SK-N-SH (cell line): ENCODE data around the gene FUNDC2. TPM values are rescaled to one million over a fixed set of nuclear protein-coding genes. Genes with fewer than 3 reads are reported as not detected.

ENCODE experiments used
- CTCF ChIA-PET: fragments of 300-600, 350-600 bp; formaldehyde crosslinking; extraction: SDS; loops from one replicate; lab custom pipeline; 2021; lab: Yijun Ruan, JAX
- POLR2A ChIA-PET: fragments of 350-600 bp; sonication (Branson Sonifier 250); formaldehyde crosslinking; extraction: SDS; loops from one replicate; lab custom pipeline; 2020; ENCODE audit warnings: antibody characterized with exemption, inconsistent platforms; lab: Yijun Ruan, JAX
- DNase-seq: peaks from one replicate; pipeline ENCODE4 v3.0.0; 2012
- H2AFZ ChIP-seq: fragments of 200-600 bp; sonication (generic); 2 replicates; pipeline ENCODE4 v1.8.1; 2016; ENCODE audit warnings: antibody characterized with exemption, mild to moderate bottlenecking, low read depth
- H3F3A ChIP-seq: fragments of 200-600 bp; sonication (generic); replicated peaks from 2 replicates; pipeline ENCODE3; 2016; ENCODE audit warnings: antibody characterized with exemption, mild to moderate bottlenecking; ENCODE audit not compliant: insufficient read depth
- H3K27ac ChIP-seq, 2 experiments: fragments of 200-500 bp in 1 of 2; fragments of 200-600 bp in 1 of 2; sonication (Bioruptor generic) in 1 of 2; sonication (generic), shearing (Covaris generic) in 1 of 2; 2 replicates each; pipeline versions ENCODE4 v1.5.1 to v1.6.1; 2014 to 2016; ENCODE audit warnings: low read depth in 2 of 2, inconsistent platforms in 1 of 2, low read length in 1 of 2, mild to moderate bottlenecking in 1 of 2, mixed read lengths in 1 of 2
- H3K27me3 ChIP-seq: fragments of 200-600 bp; sonication (generic), shearing (Covaris generic); 2 replicates; pipeline ENCODE4 v1.6.1; 2016; ENCODE audit warnings: mixed run types; ENCODE audit not compliant: insufficient read depth
- H3K36me3 ChIP-seq, 2 experiments: fragments of 200-500 bp in 1 of 2; fragments of 200-600 bp in 1 of 2; sonication (Bioruptor generic) in 1 of 2; sonication (generic) in 1 of 2; replicated peaks in 1 of 2; 2 replicates each; pipeline versions ENCODE3 to v1.5.1; 2014 to 2016; ENCODE audit warnings: low read length in 1 of 2, mild to moderate bottlenecking in 1 of 2; ENCODE audit not compliant: insufficient read depth in 2 of 2, control insufficient read depth in 1 of 2
- H3K4me1 ChIP-seq, 2 experiments: fragments of 200-500 bp in 1 of 2; fragments of 200-600 bp in 1 of 2; sonication (Bioruptor generic) in 1 of 2; sonication (generic), shearing (Covaris generic) in 1 of 2; 2 replicates each; pipeline versions ENCODE4 v1.5.1 to v1.6.1; 2014 to 2016; ENCODE audit warnings: low read depth in 1 of 2, low read length in 1 of 2, mixed run types in 1 of 2; ENCODE audit not compliant: insufficient read depth in 2 of 2, control insufficient read depth in 1 of 2
- H3K4me2 ChIP-seq: fragments of 200-600 bp; sonication (generic), shearing (Covaris generic); 2 replicates; pipeline ENCODE4 v1.6.1; 2017; ENCODE audit warnings: mixed run types
- H3K4me3 ChIP-seq, 2 experiments: fragments of 200-500 bp in 1 of 2; fragments of 200-600 bp in 1 of 2; sonication (Bioruptor generic) in 1 of 2; sonication (generic), shearing (Covaris generic) in 1 of 2; 2 replicates each; pipeline versions ENCODE4 v1.5.1 to v1.8.1; 2014 to 2016; ENCODE audit warnings: low read depth in 2 of 2, inconsistent platforms in 1 of 2, low read length in 1 of 2, mild to moderate bottlenecking in 1 of 2, mixed read lengths in 1 of 2, moderate library complexity in 1 of 2
- H3K79me2 ChIP-seq: fragments of 200-600 bp; sonication (generic); 2 replicates; pipeline ENCODE4 v1.8.1; 2017; ENCODE audit warnings: mild to moderate bottlenecking; ENCODE audit not compliant: insufficient read depth
- H3K9ac ChIP-seq: fragments of 200-600 bp; sonication (generic); 2 replicates; pipeline ENCODE4 v1.6.1; 2017; ENCODE audit warnings: mixed run types
- H3K9me2 ChIP-seq: fragments of 200-600 bp; sonication (generic); 2 replicates; pipeline ENCODE4 v1.6.1; 2017; ENCODE audit warnings: mixed run types
- H3K9me3 ChIP-seq: fragments of 200-600 bp; sonication (generic); 2 replicates; pipeline ENCODE4 v1.6.1; 2017; ENCODE audit warnings: mixed run types, mild to moderate bottlenecking, moderate library complexity
- H4K20me1 ChIP-seq: fragments of 200-600 bp; sonication (generic); 2 replicates; pipeline ENCODE4 v1.6.1; 2017; ENCODE audit warnings: mild to moderate bottlenecking, mixed run types; ENCODE audit not compliant: insufficient read depth
- CHD2 ChIP-seq: fragments of 150-350 bp; IDR thresholded peaks from 2 replicates; pipeline ENCODE4 v1.6.1; 2018; ENCODE audit warnings: low read length; ENCODE audit not compliant: partially characterized antibody
- CTCF ChIP-seq: fragments of 200-600 bp; sonication (generic); IDR thresholded peaks from 2 replicates; pipeline ENCODE4 v1.6.1; 2017; ENCODE audit warnings: antibody characterized with exemption, mild to moderate bottlenecking, moderate library complexity
- ELF1 ChIP-seq: IDR thresholded peaks from 2 replicates; pipeline ENCODE4 v1.4.0; 2012
- FOXJ3 ChIP-seq: sonication (generic); formaldehyde crosslinking; IDR thresholded peaks from 2 replicates; pipeline ENCODE4 v1.5.1; 2020; ENCODE audit warnings: mild to moderate bottlenecking, missing genetic modification reagents
- MEF2A ChIP-seq: IDR thresholded peaks from 2 replicates; pipeline ENCODE4 v1.4.0; 2012; ENCODE audit warnings: low read depth, borderline replicate concordance
- RCOR1 ChIP-seq: fragments of 150-350 bp; IDR thresholded peaks from 2 replicates; pipeline ENCODE4 v1.6.1; 2017; ENCODE audit warnings: antibody characterized with exemption, low read length
- SIN3A ChIP-seq: IDR thresholded peaks from 2 replicates; pipeline ENCODE4 v1.6.1; 2012; ENCODE audit warnings: low read depth, mild to moderate bottlenecking, low read length, moderate library complexity, borderline replicate concordance
- SMC3 ChIP-seq: IDR thresholded peaks from 2 replicates; pipeline ENCODE4 v1.6.1; 2012; ENCODE audit warnings: low read depth, low read length, improper control_type of control experiment
- TAF1 ChIP-seq: IDR thresholded peaks from 2 replicates; pipeline ENCODE4 v1.6.1; 2012; ENCODE audit warnings: low read depth, mild to moderate bottlenecking, low read length, moderate library complexity, borderline replicate concordance
- WGBS: methylation state at CpG from one replicate; pipeline ENCODE4 v1.1.6; 2017; ENCODE audit warnings: low lambda C conversion rate; 5-methylcytosine and 5-hydroxymethylcytosine counted together
- polyA plus RNA-seq, 3 experiments: library from polyadenylated mRNA; depleted of rRNA; stranded (reverse); fragments of >200 nt; gene quantifications; 2 replicates each; pipeline ENCODE4 v1.2.3, GENCODE V29; 2012
- TF ChIP-seq, protein P1 (sequence below): IDR thresholded peaks from 2 replicates; pipeline ENCODE4 v1.4.0; 2012; ENCODE audit warnings: low read depth
- TF ChIP-seq, protein P2 (sequence below): IDR thresholded peaks from 2 replicates; pipeline ENCODE4 v1.4.0; 2012; ENCODE audit warnings: low read depth, borderline replicate concordance
- TF ChIP-seq, protein P3 (sequence below): IDR thresholded peaks from 2 replicates; pipeline ENCODE4 v1.6.1; 2012; ENCODE audit warnings: mild to moderate bottlenecking, low read depth, low read length, moderate library complexity

FUNDC2 gene
- polyA plus RNA-seq, 1 of the 3 experiments (the other 2 are of a cell fraction) = 55.9 TPM

DNA sequence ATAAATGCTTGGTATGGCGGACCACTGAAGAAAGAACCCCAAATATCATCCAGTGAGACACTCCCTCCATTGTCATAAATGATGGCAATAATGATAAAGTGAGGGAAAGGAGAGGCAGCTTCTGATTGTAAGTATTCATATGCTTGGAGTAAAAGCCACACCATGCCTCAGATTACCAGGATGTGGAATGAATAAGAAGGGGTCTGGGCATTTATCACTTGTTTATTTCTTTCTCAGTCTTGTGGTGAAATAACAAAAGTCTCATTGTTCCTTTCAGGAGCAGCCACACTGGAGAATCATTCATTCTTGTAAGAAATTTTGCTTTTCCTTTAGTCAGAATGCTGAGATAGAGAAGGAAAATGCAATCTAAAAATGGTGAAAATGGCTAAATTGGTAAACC lies 25.8 kb upstream of the FUNDC2 start (continued):
- no peak for TF ChIP-seq SIN3A
- TF ChIP-seq MEF2A = no peak
- TF ChIP-seq, all 33 proteins: peak for 0

DNA sequence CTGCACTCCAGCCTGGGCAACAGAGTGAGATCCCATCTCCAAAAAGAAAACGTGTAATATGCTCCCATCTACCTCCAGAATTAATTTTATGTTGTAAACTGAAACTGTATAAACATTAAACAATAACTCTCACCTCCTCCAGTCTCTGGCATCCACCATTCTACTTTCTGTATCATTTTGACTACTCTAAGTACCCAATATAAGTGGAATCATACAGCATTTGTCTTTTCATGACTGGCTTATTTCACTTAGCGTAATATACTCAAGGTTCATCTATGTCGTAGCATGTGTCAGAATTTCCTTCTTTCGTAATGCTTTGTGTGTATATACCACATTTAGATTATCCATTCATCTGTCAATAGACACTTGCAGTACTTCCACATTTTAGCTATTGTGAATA lies 24.8 kb upstream of the FUNDC2 start:
- ChIA-PET CTCF (no interaction called here), POLR2A (no interaction called here)
- Histone ChIP-seq H3K36me3 (no peaks in the 10 kb centered on the region), H3K9me3 (no peaks in the 10 kb centered on the region), H3K27ac (no peak overlapping the region), H3K27me3 (no peaks in the 10 kb centered on the region), H3K4me3 (no peak overlapping the region), H3K79me2 (no peaks in the 10 kb centered on the region), H3F3A (no peaks in the 10 kb centered on the region), H3K4me1 (no peaks in the 10 kb centered on the region; a peak in 1 of 4 replicates), H3K9ac (no peak overlapping the region), H2AFZ (no peak overlapping the region), H3K9me2 (no peaks in the 10 kb centered on the region), H3K4me2 (no peak overlapping the region), H4K20me1 (no peaks in the 10 kb centered on the region)
- no peak for DNase-seq
- WGBS = 40% methylated on average over 4 of the region's 4 CpGs
- TF ChIP-seq SMC3 (no peak), CTCF (no peak), CHD2 (no peak), FOXJ3 (no peak), ELF1 (no peak), RCOR1 (no peak), TAF1 (no peak)
- TF ChIP-seq, protein P1, sequence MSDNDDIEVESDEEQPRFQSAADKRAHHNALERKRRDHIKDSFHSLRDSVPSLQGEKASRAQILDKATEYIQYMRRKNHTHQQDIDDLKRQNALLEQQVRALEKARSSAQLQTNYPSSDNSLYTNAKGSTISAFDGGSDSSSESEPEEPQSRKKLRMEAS = no peak
- TF ChIP-seq, protein P2, sequence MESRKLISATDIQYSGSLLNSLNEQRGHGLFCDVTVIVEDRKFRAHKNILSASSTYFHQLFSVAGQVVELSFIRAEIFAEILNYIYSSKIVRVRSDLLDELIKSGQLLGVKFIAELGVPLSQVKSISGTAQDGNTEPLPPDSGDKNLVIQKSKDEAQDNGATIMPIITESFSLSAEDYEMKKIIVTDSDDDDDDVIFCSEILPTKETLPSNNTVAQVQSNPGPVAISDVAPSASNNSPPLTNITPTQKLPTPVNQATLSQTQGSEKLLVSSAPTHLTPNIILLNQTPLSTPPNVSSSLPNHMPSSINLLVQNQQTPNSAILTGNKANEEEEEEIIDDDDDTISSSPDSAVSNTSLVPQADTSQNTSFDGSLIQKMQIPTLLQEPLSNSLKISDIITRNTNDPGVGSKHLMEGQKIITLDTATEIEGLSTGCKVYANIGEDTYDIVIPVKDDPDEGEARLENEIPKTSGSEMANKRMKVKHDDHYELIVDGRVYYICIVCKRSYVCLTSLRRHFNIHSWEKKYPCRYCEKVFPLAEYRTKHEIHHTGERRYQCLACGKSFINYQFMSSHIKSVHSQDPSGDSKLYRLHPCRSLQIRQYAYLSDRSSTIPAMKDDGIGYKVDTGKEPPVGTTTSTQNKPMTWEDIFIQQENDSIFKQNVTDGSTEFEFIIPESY = no peak
- TF ChIP-seq, protein P3, sequence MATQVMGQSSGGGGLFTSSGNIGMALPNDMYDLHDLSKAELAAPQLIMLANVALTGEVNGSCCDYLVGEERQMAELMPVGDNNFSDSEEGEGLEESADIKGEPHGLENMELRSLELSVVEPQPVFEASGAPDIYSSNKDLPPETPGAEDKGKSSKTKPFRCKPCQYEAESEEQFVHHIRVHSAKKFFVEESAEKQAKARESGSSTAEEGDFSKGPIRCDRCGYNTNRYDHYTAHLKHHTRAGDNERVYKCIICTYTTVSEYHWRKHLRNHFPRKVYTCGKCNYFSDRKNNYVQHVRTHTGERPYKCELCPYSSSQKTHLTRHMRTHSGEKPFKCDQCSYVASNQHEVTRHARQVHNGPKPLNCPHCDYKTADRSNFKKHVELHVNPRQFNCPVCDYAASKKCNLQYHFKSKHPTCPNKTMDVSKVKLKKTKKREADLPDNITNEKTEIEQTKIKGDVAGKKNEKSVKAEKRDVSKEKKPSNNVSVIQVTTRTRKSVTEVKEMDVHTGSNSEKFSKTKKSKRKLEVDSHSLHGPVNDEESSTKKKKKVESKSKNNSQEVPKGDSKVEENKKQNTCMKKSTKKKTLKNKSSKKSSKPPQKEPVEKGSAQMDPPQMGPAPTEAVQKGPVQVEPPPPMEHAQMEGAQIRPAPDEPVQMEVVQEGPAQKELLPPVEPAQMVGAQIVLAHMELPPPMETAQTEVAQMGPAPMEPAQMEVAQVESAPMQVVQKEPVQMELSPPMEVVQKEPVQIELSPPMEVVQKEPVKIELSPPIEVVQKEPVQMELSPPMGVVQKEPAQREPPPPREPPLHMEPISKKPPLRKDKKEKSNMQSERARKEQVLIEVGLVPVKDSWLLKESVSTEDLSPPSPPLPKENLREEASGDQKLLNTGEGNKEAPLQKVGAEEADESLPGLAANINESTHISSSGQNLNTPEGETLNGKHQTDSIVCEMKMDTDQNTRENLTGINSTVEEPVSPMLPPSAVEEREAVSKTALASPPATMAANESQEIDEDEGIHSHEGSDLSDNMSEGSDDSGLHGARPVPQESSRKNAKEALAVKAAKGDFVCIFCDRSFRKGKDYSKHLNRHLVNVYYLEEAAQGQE = no peak
